ENCODE results near the gene KDM6A.

GRCh38 chrX:45133465-45133864 lies 260.5 kb downstream of the KDM6A start:
- TF ChIP-seq TCF7L2 (IDR thresholded peaks at IDR 0.05; ENCODE audit: low read depth, low read length) (no peak), CTCF (IDR thresholded peaks at IDR 0.05) (no peak)
